Colonic mucosa (tissue), 4 donors: ENCODE results near the gene KLHL6. TPM values are rescaled to one million over a fixed set of nuclear protein-coding genes. Genes with fewer than 3 reads are reported as not detected.
"Not testable (repeated sequence)": the region's sequence is repeated elsewhere in the genome, so short reads cannot be mapped to it uniquely, and the experiment has no call there.

ENCODE experiments used
- DNase-seq: peaks from one replicate; pipeline ENCODE4 v3.0.0-alpha.2; 2020
- H3K27ac ChIP-seq: fragments of 200-600 bp; one replicate; pipeline ENCODE4 v1.8.0; 2021
- H3K27me3 ChIP-seq: fragments of 200-600 bp; one replicate; pipeline ENCODE4 v1.8.0; 2021
- H3K36me3 ChIP-seq: fragments of 200-600 bp; one replicate; pipeline ENCODE4 v1.8.0; 2021
- H3K4me1 ChIP-seq: fragments of 200-600 bp; one replicate; pipeline ENCODE4 v1.8.0; 2021; ENCODE audit warnings: mild to moderate bottlenecking
- H3K4me3 ChIP-seq: fragments of 200-600 bp; one replicate; pipeline ENCODE4 v1.8.0; 2021
- H3K9ac ChIP-seq, 2 donors: one replicate each; pipeline ENCODE4 v1.7.0; 2013; ENCODE audit warnings: control low read depth in 2 of 2, low read depth in 2 of 2, low read length in 2 of 2
- H3K9me3 ChIP-seq: fragments of 200-600 bp; one replicate; pipeline ENCODE4 v1.8.0; 2021
- CTCF ChIP-seq: fragments of 200-600 bp; IDR thresholded peaks from one replicate; pipeline ENCODE4 v1.8.0; 2022; ENCODE audit warnings: antibody characterized with exemption, mild to moderate bottlenecking
- intact Hi-C: fragments of 100-400 bp; cut with DNase I; formaldehyde crosslinking; loops from one replicate; pipeline ENCODE4 v1.14.1; 2022
- total RNA-seq, 2 donors: library from RNA; stranded (reverse); fragmentation: NEBNext Ultra II Directional in 1 of 2; extraction: Animal tissue kit (Norgen Biotek cat#: 25700) in 1 of 2; gene quantifications; one replicate each; pipeline ENCODE4 v1.2.1, GENCODE V29; 2021
- donor health status: healthy.
- donor health status: DM: no; HTN: no; CAD: no.
- donor health status: DM: no; HTN: no; CAD: no.

The KLHL6 gene
- total RNA-seq, 2 donors from 2014 or later = 2.0 to 2.1 TPM

- TF ChIP-seq CTCF = no peak
- DNase-seq = no peak
- intact Hi-C loops = no loop called here
- Histone ChIP-seq H3K4me1 (no peaks in the 10 kb centered on the region), H3K9ac (no peak overlapping the region), H3K36me3 (no peaks in the 10 kb centered on the region), H3K27ac (no peak overlapping the region), H3K4me3 (no peak overlapping the region), H3K9me3 (no peaks in the 10 kb centered on the region), H3K27me3 (no peaks in the 10 kb centered on the region)
Observed at GRCh38 chr3:183526838-183527427, 28.6 kb downstream of the KLHL6 start.

GRCh38 chr3:183524476-183524875, 31.0 kb downstream of the KLHL6 start:
- Histone ChIP-seq H3K36me3 (no peaks in the 10 kb centered on the region), H3K4me1 (no peaks in the 10 kb centered on the region), H3K27me3 (no peaks in the 10 kb centered on the region), H3K9ac (no peak overlapping the region), H3K9me3 (no peaks in the 10 kb centered on the region), H3K27ac (no peak overlapping the region), H3K4me3 (no peak overlapping the region)
- intact Hi-C loops = no loop called here
- DNase-seq = no peak
- TF ChIP-seq CTCF = no peak

- H3K27me3 ChIP-seq, H3K27ac ChIP-seq, H3K36me3 ChIP-seq, H3K4me1 ChIP-seq, DNase-seq, intact Hi-C loops, H3K9me3 ChIP-seq, H3K9ac ChIP-seq, H3K4me3 ChIP-seq: not testable (repeated sequence)
Observed at GRCh38 chr3:183520741-183521556, 34.6 kb downstream of the KLHL6 start.

- H3K9me3 ChIP-seq, H3K4me3 ChIP-seq, H3K4me1 ChIP-seq, DNase-seq, H3K9ac ChIP-seq, intact Hi-C loops, H3K36me3 ChIP-seq, H3K27ac ChIP-seq, H3K27me3 ChIP-seq: not testable (repeated sequence)
Observed at GRCh38 chr3:183520295-183520694, 35.2 kb downstream of the KLHL6 start.

GRCh38 chr3:183519891-183520290, 35.6 kb downstream of the KLHL6 start:
- no peak overlapping the region for H3K27ac ChIP-seq
- no peak overlapping the region for H3K9ac ChIP-seq
- no peaks in the 10 kb centered on the region for H3K27me3 ChIP-seq
- no peaks in the 10 kb centered on the region for H3K36me3 ChIP-seq
- H3K4me1 ChIP-seq = no peaks in the 10 kb centered on the region
- TF ChIP-seq CTCF = no peak
- intact Hi-C loops = no loop called here
- DNase-seq = no peak
- H3K4me3 ChIP-seq = no peak overlapping the region
- no peaks in the 10 kb centered on the region for H3K9me3 ChIP-seq

GRCh38 chr3:183518491-183519251, 36.8 kb downstream of the KLHL6 start:
- intact Hi-C loops = no loop called here
- no peaks in the 10 kb centered on the region for H3K9me3 ChIP-seq
- H3K9ac ChIP-seq = no peak overlapping the region
- no peak overlapping the region for H3K27ac ChIP-seq
- TF ChIP-seq CTCF = no peak
- no peaks in the 10 kb centered on the region for H3K36me3 ChIP-seq
- no peak for DNase-seq
- H3K4me3 ChIP-seq = no peak overlapping the region
- no peaks in the 10 kb centered on the region for H3K4me1 ChIP-seq
- H3K27me3 ChIP-seq = no peaks in the 10 kb centered on the region
